NCI-H774 (cell line): ENCODE measurements around the gene ALDH1L1.

Experiments
- DNase-seq: peaks from one replicate; lab custom pipeline; 2025; lab: John Stamatoyannopoulos, UW

The ALDH1L1 gene

DNA sequence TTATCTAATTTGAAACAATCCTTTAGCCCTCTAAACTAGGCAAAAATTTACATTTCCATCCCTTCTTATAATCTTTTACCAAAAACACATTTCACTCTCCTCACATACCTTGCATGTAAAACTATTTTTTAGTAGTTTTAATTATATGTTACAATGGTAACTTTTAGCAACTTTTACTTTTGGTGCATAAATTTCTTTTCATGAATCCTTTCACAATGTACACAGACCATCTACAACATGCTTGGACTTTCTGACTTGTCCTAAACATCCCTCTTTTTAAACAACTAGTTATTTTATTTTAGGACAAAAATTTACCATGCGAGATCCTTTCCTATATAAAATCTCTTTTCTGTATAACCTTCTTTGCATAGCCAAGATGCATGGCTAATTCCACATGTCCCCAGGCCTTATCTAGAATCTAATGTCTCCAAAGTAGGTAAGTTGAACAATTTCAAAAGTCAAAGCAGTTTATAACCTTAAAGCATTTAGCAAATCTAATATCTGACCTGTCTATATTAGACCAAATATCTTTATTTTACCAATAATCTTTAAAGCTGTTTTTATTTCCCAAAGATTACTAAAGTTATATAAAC, 14.4 kb upstream of the ALDH1L1 start:
- no peak for DNase-seq

DNA sequence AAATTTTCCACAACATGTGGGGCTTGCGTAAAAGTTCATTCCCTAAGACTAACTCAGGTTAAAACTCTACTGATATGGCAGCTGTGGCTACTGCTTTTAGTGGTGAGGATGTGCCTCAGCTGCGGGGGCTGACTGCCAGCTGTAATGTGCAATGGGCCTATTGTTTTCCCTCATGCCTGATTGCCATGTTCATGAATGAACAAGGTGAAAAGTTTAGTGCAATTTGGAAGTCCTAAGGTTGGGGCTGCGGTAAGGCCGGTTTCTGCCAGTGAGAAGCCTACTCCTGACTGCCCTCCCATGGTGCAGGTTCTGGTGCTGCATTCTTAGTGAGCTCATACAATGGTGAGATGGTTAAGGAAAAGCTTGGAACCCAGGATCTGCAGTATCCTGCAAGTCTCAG, 10.9 kb upstream of the ALDH1L1 start:
- DNase-seq: no peak

DNA sequence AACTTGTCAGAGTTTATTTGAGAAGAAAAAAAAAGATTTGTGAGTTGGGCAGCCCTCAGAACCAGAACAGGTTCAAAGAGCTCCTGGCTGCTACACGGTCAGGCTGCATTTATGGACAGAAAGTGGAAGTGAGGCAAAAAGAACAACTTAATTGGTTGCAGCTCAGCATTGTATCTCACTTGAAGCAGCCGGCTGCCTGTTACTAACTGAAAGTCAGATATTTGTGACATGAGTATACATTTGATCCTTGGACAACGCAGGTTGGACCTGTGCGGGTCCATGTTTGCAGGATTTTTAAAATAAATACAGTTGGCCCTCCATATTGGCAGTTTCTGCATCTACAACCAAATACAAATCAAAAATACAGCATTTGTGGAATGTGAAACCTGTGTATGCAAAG, 7.5 kb upstream of the ALDH1L1 start:
- no peak for DNase-seq

DNA sequence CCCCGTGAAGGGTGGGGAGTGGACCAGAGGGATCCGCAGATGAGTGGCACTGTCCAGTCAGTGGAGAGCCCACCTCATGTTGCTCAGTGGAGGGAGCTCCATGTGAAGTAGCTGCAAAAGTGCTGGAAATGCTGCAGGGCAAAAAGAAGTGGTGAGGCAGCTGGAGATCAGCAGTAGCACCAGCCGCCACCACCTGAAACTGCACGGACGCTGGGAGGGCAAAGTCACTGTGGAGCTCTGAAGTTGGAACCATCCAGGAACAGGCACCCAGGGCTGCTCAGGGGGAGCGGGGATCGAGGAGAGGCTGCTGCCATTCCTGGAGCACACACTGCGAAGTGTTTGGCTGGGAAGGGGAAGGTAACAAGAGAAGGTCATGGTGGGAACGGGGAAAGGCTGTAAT, 6.4 kb upstream of the ALDH1L1 start:
- DNase-seq: no peak

DNA sequence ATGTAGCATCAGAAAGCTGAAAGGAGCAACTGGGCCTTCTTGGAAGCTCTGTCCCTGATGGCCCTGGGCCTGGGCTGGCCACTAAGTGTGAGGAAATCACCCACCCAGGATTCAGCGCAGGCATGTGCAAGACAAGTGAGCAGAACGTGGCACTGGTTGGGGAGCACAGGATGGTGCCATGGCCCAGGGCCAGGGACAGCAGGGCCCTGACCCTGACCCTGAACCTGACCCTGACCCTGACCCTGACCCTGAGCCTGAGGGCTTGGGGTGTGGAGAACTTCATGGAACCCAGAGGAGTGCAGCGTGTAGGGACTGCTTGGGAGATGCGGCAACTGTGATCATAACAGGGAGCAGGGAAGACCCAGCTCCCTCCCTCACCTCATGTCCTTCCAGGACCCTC, 5.9 kb upstream of the ALDH1L1 start:
- DNase-seq: no peak

DNA sequence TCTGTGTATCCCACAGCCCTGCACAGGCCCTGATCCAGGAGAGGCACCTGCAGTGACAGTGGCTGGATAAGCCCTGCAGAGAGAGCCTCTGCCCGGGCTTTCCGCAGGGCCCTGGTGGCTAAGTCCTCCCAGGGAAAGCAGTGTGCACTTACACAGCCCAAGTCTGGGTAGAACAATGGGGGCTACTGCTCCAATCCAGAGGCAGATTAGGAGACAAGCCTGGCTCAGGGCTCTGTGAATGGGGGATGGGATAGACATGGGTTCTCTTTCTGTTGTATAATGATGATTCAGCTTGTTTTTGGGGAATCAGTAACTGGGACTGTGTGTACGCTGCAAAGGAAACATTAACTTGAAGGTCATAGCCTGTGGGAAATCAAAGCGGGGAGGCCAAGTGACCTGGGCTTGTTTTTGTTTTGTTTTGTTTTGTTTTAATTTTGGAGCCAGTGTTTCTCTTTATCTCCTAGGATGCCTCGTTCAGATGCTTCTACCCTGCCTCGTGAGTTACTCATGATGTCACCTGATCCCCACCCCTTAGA, 4.1 kb upstream of the ALDH1L1 start:
- no peak for DNase-seq

DNA sequence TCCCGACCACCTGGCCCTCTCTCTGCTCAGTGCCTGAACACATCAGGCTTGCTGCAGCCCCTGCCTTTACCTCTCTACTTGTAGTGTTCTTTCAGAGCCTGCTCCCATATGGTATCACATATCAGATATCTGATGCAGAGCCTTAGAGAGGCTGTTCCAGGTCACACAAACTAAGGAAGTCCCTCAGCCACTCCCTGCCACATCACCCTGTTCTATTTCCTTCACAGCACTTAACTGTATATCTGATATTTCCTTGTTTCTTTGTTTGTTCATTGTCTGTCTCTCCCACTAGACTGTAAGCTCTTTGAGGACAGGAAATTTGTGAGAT, 976 bp upstream of the ALDH1L1 start:
- DNase-seq: no peak

DNA sequence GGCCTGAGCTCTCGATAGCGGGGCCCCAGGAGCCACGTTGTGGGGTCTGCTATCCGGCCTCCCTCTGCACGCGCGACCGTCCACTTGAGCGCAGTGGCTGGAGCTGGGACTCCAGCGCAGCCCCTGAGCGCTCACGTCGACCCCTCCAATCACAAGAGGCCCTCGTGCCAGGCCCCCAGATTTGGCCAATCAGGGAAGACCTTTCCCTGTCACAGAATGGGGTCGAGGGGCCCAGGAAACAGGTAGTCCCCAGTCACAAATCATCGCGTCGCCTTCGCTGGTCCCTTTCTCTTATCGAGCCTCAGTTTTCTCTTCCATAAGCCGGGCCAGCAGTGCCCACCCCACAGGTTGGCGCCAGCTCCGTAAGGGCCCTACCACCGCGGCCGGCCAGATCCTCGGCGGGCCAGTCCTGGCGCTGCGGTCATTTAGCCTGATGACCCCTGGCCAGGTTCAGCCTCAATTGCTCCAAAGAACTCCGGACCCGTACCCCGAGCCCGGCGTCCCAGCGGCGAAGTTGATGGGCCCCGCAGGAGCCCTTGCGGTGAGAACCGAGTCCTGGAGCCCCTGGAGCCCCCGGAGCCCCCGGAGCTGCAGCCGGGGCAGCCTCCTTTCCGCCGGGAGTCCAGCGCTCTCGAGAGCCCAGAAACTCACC, 435 bp downstream of the ALDH1L1 start:
- DNase-seq: no peak

DNA sequence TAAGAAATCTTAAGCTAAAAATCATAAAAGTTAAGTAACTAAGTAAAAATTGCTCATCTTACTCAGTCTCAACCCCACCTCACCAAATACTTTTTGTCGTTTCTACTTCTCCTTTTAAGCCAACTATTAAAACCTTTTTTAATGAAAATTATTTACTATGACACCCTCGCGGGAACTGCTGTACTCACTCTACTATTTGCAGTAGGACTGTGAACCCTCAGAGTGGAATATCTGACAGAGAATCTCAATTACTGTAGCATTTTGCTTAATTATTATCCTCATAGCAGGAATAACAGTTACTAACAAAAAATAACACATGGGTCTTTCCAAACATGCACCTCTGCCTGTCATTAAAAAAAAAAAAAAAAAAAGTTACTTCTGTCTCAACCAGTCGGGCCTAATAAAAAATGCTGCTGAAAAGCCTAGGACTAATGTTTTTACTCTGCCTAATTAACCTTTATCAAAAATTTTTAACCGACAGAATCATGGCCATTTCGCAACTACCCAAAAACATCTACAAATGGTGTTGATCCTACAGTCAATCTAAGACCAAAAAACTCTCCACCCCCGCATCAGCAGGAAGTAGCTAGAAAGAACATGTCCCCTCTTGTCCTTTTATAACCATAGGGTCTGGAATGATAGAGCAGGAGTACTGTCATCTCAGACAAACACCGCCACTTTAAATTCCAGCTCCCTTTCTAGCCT, 10.2 kb downstream of the ALDH1L1 start:
- DNase-seq: no peak

DNA sequence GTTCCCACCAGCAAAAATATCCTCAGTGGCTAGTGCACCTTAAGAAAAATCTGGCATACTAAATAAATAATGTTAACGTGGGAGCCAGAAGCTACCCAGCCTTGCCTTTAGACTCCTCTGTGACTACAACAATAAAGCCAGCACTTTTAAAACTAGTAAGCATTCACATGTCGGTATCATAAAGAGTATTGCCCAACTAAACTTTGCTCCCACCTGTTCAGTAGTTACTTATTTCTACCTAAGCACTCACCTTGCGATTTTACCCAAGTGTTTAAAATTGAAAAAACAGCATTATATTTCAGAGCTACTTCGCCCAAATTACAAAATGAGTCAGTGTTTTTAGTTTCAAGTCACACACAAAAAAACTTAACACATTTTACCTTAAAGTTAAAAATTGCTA, 12.8 kb downstream of the ALDH1L1 start:
- DNase-seq: no peak

DNA sequence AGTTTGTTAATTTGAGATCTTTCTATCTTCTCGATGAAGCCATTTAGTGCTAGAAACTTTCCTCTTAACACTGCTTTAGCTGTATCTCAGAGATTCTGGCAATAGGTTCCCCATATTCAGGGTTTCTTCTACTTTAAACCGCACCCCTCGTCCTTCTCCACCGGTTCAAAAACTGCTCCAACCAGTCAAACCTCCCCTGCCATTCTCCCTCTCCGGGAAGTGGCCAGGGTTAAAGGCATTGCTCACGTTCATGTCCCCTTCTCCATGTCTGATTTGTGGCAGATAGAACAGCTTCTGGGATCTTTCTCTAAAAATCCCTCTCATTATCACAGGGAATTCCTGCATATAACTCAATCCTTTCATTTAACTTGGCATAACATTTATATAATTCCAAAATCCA, 14.4 kb downstream of the ALDH1L1 start:
- DNase-seq: no peak

DNA sequence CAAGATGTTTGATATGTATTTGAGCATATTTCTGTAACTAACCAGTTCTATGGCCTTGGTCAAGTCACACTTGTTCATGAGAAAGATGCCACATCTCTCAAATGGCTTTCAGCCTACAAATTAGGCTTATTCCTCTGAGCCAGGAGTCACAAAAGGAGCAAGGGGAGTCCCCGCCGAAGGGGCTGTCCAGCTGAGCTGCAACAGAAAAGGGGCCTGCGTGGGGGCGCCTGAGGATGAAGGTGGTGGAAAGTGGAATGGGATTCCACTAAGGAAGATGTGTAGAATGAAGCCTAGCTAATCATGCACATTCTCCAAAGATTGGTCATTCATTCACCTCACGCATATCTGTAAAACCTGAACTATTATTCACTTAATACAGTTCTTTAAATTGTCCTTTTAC, 19.1 kb downstream of the ALDH1L1 start:
- no peak for DNase-seq

DNA sequence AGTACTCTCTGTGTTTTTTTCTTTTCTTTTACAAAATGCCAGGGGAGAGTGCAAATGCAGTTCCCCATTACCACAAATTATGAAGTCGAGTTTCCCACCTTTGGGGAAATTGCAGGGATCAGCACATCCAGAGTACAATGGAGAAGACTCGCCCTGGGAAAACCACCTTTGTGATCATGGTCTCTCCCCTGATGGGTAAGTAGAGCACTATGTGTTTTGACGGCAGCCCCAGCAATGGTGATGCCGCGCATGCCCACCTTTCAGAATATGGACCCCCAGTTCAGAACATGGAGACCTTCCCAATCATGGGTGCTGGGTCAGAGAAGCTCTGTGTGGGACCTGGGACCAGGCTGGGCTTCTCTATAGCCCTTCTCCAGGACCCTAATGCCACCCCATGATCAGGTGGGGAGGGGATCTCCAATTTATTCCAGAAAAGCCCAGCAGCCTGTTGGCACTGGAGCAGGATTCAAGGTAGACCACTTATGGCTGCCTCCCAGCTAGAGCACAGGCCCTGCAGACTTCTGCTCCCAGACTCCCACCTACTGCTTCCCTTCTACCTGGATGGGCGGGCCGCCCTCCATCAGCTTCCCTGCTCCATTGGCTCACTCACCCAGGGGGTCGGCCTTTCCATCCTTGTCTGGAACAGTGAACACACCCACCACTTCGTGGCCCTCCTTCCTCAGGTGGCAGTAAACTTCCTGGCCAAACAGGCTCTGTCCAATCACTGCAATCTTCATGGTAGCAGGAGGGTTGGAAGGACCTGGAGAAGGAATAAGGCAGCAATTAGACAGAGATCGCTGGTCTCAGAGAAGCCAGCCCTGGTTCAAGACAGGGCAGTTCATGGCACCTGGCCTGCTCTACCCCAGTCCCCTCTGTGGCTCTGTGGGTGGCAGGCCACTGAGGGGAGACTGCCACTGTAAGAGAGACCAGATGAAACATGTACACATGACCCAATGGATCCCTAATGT, 19.9 kb downstream of the ALDH1L1 start:
- no peak for DNase-seq

DNA sequence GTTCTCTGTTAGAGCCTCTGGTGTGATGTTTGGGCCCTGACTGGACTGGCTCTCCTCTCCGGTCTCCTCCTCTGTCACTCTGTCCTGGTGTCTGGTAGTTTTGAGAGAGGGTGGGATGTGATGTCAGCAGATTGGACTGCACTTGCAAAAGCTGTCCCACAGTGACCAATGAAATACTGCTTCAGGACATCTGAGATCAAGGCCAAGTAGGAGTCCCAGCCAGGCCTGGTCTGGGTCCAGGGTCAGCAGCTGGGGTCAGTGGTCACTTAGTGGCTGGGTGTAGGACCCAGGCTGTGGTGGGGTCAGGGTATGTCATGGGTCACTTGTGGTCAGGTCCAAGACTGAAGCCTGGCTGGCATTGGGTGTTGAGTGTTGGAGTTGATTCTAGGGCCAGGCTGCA, 20.9 kb downstream of the ALDH1L1 start:
- no peak for DNase-seq

DNA sequence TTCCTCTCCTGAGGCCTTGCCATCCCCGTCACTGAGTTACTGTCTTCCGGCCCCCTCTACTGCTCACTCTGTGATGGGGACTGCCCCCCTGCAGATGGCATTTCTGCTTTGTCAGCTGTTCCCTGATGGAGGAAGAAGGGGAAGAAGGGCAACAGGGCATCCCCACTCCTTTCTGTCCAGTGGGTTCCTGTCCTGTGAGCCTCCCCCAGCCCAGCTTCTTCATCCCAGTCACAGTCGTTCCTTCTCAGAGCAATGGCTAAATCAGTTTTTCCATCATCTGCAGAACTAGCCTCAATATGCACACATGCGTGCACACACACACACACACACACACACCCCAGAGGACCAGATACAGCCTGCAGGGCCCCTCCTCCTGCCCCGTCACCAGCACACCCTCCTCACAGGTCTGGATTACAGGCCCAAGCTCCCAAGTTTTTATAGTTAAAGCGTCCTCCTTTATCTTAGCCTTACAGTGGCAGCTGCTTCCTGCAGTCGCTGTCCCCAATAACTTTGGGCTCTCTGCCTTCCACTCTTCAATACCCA, 21.4 kb downstream of the ALDH1L1 start:
- no peak for DNase-seq

DNA sequence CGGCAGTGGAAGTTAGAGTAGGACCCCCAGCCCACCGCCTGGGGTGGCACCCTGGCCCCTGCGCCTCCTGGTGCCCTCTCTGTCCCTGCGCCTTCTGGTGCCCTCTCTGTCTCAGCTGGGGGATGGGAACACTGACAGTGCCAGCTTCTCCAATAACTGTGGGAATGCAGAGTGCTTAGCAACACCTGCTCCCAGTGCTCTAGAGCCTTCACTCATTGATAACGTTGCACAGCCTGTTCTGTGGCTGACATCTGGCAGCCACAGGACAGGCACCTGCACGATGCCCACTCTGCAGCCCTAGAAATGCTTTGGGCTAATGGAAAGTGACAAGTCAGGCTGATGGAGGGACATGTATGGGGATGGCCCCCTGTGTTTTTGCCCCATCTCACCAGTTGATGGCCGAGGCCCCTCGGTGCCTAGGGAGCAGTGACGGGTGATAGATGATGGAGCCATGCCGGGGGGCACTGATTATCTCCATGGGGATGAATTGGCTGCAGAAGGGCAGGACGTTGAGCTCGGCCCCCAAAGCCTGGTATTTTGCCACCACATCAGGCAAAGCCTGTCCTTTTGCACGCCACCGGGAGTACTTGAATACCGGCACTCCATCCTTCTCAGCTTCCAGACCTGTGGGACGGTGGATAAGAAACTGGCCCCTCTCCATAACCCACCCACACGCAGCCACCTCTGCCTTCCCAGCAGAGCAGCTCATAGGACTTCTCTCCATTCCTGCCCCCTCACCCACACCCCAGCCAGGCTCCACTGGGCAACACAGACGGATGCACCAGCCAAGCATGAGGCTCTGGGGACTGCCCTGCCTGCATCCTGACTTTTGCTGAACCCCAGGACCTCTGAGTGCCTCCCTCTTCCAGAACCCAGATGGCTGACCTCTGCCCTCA, 22.1 kb downstream of the ALDH1L1 start:
- DNase-seq: no peak

DNA sequence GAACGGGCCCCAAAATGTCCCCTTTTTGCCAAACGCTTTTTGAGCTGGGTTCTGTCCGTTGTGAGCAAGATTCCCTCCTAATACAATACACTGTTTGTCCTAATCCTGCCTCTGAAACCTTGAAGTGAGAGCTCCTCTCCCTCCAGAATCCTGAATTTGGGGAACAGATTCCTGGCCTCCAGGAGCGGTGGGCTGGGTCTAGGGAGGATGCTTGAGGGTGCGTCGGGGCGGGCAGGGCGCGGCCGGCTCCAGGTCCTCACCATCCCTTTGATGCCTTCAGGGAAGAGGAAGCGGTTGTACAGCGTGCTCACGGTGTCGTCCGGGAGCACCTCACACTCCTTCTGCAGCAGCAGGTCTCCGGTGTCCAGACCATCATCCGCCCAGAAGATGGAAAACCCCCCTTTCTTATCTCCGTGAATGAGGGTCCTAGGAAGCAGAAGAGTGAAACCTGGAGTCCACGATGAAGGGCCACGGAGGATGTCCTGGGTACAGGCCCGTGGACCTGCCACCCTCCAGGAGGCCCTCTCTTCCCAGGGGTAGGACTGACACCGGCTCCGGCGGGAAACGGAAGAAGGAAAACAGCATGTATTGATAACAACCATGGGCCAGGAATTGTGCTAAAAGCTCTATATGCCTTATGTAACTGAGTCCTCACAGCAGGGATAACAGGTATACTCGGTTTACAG, 23.2 kb downstream of the ALDH1L1 start:
- no peak for DNase-seq

DNA sequence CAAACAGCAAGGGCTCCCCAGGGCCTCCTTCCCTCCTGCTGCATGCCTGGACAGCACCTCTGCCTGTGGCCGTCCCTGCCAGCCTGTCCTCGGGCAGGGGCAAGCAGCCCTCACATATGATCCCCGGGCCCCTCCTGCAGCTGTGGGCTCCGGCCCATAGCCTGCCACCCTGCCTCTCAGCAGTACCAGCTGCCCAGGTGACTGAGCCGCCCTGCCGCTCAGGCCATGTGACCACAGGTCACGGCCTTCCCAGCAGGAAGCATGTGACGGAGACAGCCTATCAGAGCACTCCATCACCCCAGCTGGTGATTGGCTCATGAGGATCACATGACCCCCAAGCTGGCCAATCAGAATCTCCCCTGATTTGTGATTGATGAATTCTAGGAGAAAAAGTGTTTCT, 23.9 kb downstream of the ALDH1L1 start:
- DNase-seq: no peak

DNA sequence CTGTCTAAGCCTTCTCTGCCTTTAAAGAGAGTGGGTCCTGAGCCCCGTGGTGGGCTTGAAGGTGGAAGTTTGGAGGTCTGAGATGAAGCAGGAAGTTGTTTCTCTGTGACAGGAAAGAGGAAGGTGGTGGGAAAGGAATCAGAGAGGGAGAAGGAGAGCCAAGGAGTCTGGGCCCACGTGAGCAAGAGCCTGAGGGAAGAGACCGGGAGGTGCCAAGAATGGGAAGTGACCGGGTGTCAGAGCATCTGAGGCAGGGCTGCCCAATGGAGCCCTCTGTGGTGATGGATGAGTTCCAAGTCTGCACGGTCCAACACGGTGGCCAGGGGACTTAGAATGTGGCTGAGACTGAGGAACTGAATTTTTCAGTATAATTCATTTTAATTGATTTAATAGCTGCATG, 24.6 kb downstream of the ALDH1L1 start:
- no peak for DNase-seq

DNA sequence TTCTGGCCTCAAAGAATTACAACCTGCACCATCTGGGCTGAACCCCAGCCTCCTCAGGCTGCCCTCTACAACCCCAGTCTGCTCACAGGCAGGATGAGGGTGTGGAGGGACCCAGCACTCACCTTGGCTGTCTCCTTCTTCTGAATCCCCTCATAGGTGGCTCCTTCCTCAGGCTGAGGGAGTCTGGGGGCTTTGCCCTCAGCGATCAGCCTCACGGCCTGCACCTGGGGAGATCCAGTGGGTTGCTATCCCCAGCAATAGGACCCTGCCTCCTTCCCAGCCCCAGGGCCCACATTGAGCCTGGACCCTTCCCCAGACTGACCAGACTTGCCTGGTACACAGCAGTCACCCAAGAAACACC, 25.1 kb downstream of the ALDH1L1 start:
- no peak for DNase-seq
